ENCODE data around the gene PLCL1. TPM values are rescaled to one million over a fixed set of nuclear protein-coding genes. Genes with fewer than 3 reads are reported as not detected.

Gene PLCL1
- total RNA-seq, 1 experiment from 2014 or later = 0.07 TPM

DNA sequence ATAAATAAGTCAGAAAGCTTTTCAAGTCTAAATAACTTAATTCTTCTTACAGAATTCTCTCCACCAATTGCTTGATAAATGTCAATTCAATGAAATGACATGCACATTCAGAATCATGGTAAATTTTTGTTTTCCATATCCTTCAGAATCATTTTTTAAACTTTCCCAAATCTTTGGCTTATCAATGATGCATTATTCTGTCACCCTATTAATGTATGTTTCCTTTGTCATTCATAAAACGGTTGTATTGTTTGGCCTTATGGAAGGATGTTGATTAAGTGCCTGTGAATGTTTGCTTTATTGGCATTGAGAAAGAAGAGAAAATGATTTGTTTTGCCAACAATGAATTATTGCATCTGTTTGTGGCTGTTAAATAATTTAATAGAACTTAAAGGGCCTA lies 260.9 kb downstream of the PLCL1 start:
- ChIA-PET CTCF (no interaction called here), POLR2A (no interaction called here), RAD21 (ENCODE audit: low non-redundant PET in 1 of 2, low total read pairs in 2 of 2, uncharacterized antibody in 2 of 2, unreplicated experiment in 2 of 2) (no interaction called here)
- no peak overlapping the region for H3K4me2 ChIP-seq (ENCODE audit: low read length)
- H3K9me3 ChIP-seq (ENCODE audit: control insufficient read depth in 1 of 2, insufficient read depth in 1 of 2, low read depth in 1 of 2, low read length in 2 of 2) = no peaks in the 10 kb centered on the region
- H3K27me3 ChIP-seq (ENCODE audit: insufficient read depth, low read length) = peaks cover 23% of the 10 kb centered on the region
- BruUV-seq (replicated peaks) = no TSS peak
- TF ChIP-seq ZFX (IDR thresholded peaks at IDR 0.05) = no peak
- ATAC-seq = no peak
- H4K20me1 ChIP-seq (ENCODE audit: insufficient read depth) = no peaks in the 10 kb centered on the region; the same call in 1 of the 2 replicates
- H3K4me3 ChIP-seq (replicated peaks in 1 of 2; ENCODE audit: low read depth in 1 of 2, low read length in 2 of 2) = no peak overlapping the region
- no peak overlapping the region for H2AFZ ChIP-seq (ENCODE audit: low read depth, low read length, poor library complexity, severe bottlenecking)
- H3K4me1 ChIP-seq (ENCODE audit: control insufficient read depth in 1 of 2, insufficient read depth in 2 of 2, low read length in 2 of 2) = no peaks in the 10 kb centered on the region
- no peaks in the 10 kb centered on the region for H3K9me2 ChIP-seq (ENCODE audit: insufficient read depth)
- no peaks in the 10 kb centered on the region for H3K79me2 ChIP-seq (ENCODE audit: insufficient read depth, low read length)
- intact Hi-C loops (cut with micrococcal nuclease) = no loop called here
- DNase-seq (ENCODE audit: low read depth, low spot score) = no peak
- no peak overlapping the region for H3K27ac ChIP-seq (ENCODE audit: low read depth, low read length)
- no peak overlapping the region for H3K9ac ChIP-seq (ENCODE audit: low read length)
- H3K36me3 ChIP-seq (ENCODE audit: control insufficient read depth in 1 of 2, insufficient read depth in 2 of 2, low read length in 2 of 2) = no peaks in the 10 kb centered on the region

DNA sequence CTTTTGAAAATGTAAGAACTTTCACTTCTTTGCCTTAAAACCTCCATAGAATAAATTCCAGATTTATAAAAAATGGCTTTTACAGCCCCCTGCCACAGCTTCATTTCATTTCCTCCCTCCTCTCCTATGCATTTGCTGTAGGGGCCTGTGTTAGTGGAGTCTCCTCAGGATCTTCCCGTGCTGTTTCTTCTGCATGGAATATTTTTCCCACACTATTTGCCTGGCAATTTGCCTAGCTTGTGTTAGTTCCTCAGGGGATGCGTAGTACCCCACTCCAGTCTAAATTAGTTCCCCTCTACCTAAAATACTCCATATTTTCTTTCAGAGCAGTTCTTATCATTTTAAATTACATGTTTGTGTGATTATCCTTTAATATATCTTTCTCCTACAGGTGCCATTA lies 262.2 kb downstream of the PLCL1 start:
- no TSS peak for BruUV-seq (replicated peaks)
- Histone ChIP-seq H3K9me3 (ENCODE audit: control insufficient read depth in 1 of 2, insufficient read depth in 1 of 2, low read depth in 1 of 2, low read length in 2 of 2) (no peaks in the 10 kb centered on the region), H3K27ac (ENCODE audit: low read depth, low read length) (no peak overlapping the region), H3K4me3 (replicated peaks in 1 of 2; ENCODE audit: low read depth in 1 of 2, low read length in 2 of 2) (no peak overlapping the region), H2AFZ (ENCODE audit: low read depth, low read length, poor library complexity, severe bottlenecking) (no peak overlapping the region), H4K20me1 (ENCODE audit: insufficient read depth) (no peaks in the 10 kb centered on the region; the same call in 1 of the 2 replicates), H3K4me1 (ENCODE audit: control insufficient read depth in 1 of 2, insufficient read depth in 2 of 2, low read length in 2 of 2) (no peaks in the 10 kb centered on the region), H3K9me2 (ENCODE audit: insufficient read depth) (no peaks in the 10 kb centered on the region), H3K27me3 (ENCODE audit: insufficient read depth, low read length) (peaks cover 16% of the 10 kb centered on the region), H3K4me2 (ENCODE audit: low read length) (no peak overlapping the region), H3K79me2 (ENCODE audit: insufficient read depth, low read length) (no peaks in the 10 kb centered on the region), H3K9ac (ENCODE audit: low read length) (no peak overlapping the region), H3K36me3 (ENCODE audit: control insufficient read depth in 1 of 2, insufficient read depth in 2 of 2, low read length in 2 of 2) (no peaks in the 10 kb centered on the region)
- ChIA-PET RAD21 (ENCODE audit: low non-redundant PET in 1 of 2, low total read pairs in 2 of 2, uncharacterized antibody in 2 of 2, unreplicated experiment in 2 of 2) (no interaction called here), CTCF (no interaction called here), POLR2A (no interaction called here)
- no peak for TF ChIP-seq ELF1 (IDR thresholded peaks at IDR 0.05; ENCODE audit: borderline replicate concordance, low read depth)
- TF ChIP-seq, protein P1, sequence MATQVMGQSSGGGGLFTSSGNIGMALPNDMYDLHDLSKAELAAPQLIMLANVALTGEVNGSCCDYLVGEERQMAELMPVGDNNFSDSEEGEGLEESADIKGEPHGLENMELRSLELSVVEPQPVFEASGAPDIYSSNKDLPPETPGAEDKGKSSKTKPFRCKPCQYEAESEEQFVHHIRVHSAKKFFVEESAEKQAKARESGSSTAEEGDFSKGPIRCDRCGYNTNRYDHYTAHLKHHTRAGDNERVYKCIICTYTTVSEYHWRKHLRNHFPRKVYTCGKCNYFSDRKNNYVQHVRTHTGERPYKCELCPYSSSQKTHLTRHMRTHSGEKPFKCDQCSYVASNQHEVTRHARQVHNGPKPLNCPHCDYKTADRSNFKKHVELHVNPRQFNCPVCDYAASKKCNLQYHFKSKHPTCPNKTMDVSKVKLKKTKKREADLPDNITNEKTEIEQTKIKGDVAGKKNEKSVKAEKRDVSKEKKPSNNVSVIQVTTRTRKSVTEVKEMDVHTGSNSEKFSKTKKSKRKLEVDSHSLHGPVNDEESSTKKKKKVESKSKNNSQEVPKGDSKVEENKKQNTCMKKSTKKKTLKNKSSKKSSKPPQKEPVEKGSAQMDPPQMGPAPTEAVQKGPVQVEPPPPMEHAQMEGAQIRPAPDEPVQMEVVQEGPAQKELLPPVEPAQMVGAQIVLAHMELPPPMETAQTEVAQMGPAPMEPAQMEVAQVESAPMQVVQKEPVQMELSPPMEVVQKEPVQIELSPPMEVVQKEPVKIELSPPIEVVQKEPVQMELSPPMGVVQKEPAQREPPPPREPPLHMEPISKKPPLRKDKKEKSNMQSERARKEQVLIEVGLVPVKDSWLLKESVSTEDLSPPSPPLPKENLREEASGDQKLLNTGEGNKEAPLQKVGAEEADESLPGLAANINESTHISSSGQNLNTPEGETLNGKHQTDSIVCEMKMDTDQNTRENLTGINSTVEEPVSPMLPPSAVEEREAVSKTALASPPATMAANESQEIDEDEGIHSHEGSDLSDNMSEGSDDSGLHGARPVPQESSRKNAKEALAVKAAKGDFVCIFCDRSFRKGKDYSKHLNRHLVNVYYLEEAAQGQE (IDR thresholded peaks at IDR 0.05; ENCODE audit: low read depth) = no peak
- TF ChIP-seq SRF (IDR thresholded peaks at IDR 0.05; ENCODE audit: low read depth) = no peak
- TF ChIP-seq JUND (IDR thresholded peaks at IDR 0.05) = no peak
- TF ChIP-seq CBX3 (IDR thresholded peaks at IDR 0.05; ENCODE audit: low read depth) = no peak
- no peak for TF ChIP-seq ZFX (IDR thresholded peaks at IDR 0.05)
- no peak for TF ChIP-seq RAD21 (IDR thresholded peaks at IDR 0.05; ENCODE audit: low read depth)
- TF ChIP-seq, protein P2, sequence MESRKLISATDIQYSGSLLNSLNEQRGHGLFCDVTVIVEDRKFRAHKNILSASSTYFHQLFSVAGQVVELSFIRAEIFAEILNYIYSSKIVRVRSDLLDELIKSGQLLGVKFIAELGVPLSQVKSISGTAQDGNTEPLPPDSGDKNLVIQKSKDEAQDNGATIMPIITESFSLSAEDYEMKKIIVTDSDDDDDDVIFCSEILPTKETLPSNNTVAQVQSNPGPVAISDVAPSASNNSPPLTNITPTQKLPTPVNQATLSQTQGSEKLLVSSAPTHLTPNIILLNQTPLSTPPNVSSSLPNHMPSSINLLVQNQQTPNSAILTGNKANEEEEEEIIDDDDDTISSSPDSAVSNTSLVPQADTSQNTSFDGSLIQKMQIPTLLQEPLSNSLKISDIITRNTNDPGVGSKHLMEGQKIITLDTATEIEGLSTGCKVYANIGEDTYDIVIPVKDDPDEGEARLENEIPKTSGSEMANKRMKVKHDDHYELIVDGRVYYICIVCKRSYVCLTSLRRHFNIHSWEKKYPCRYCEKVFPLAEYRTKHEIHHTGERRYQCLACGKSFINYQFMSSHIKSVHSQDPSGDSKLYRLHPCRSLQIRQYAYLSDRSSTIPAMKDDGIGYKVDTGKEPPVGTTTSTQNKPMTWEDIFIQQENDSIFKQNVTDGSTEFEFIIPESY (IDR thresholded peaks at IDR 0.05; ENCODE audit: extremely low read depth, insufficient replicate concordance, low read length) = no peak
- no peak for TF ChIP-seq SP1 (IDR thresholded peaks at IDR 0.05; ENCODE audit: low read depth)
- no peak for TF ChIP-seq SIN3A (IDR thresholded peaks at IDR 0.05; ENCODE audit: low read depth)
- no peak for TF ChIP-seq ZNF274 (IDR thresholded peaks at IDR 0.05; ENCODE audit: low read depth, low read length)
- ATAC-seq (no peak), DNase-seq (ENCODE audit: low read depth, low spot score) (no peak)
- intact Hi-C loops (cut with micrococcal nuclease) = no loop called here

Data from HCT116 (cell line).